SU-DHL-6 (cell line): Measurements from ENCODE around the gene FTCDNL1.

ENCODE experiments used
- H2AFZ ChIP-seq: fragments of 200-600 bp; sonication (generic); 2 replicates; pipeline ENCODE4 v1.6.1; 2014; ENCODE audit warnings: low read depth, mild to moderate bottlenecking, moderate library complexity, mixed read lengths, antibody characterized with exemption, low read length; ENCODE audit not compliant: severe bottlenecking
- H3F3A ChIP-seq: fragments of 200-600 bp; shearing (Covaris generic); 2 replicates; pipeline ENCODE4 v1.6.0; 2016; ENCODE audit warnings: antibody characterized with exemption, mild to moderate bottlenecking; ENCODE audit not compliant: insufficient read depth
- H3K27ac ChIP-seq: fragments of 200-600 bp; sonication (generic); 2 replicates; pipeline ENCODE4 v1.5.1; 2016; ENCODE audit warnings: low read depth, mild to moderate bottlenecking, low read length, moderate library complexity, mixed read lengths
- H3K27me3 ChIP-seq: fragments of 200-600 bp; sonication (generic), shearing (Covaris generic); 2 replicates; pipeline ENCODE4 v1.6.0; 2014; ENCODE audit warnings: mild to moderate bottlenecking, low read length
- H3K36me3 ChIP-seq: fragments of 200-600 bp; sonication (generic); 2 replicates; pipeline ENCODE4 v1.6.1; 2014; ENCODE audit warnings: mild to moderate bottlenecking, low read length, mixed read lengths
- H3K4me2 ChIP-seq: fragments of 300-600, 200-600 bp; shearing (Covaris generic), sonication (generic); 2 replicates; pipeline ENCODE4 v1.6.0; 2014; ENCODE audit warnings: low read length, low read depth, mild to moderate bottlenecking; ENCODE audit not compliant: poor library complexity, severe bottlenecking
- H3K4me3 ChIP-seq: fragments of 200-600 bp; sonication (generic); 2 replicates; pipeline ENCODE4 v1.5.1; 2014; ENCODE audit warnings: antibody characterized with exemption, low read length, mild to moderate bottlenecking, mixed read lengths; ENCODE audit not compliant: insufficient read depth, poor library complexity, severe bottlenecking
- H3K79me2 ChIP-seq: fragments of 200-600 bp; sonication (generic); 2 replicates; pipeline ENCODE4 v1.6.1; 2014; ENCODE audit warnings: mild to moderate bottlenecking, low read length, moderate library complexity; ENCODE audit not compliant: insufficient read depth
- H3K9ac ChIP-seq: fragments of 200-600 bp; sonication (generic); 2 replicates; pipeline ENCODE4 v1.7.0; 2014; ENCODE audit warnings: mild to moderate bottlenecking, low read length
- H3K9me2 ChIP-seq: fragments of 200-600 bp; sonication (generic); replicated peaks from 2 replicates; pipeline ENCODE4 v1.6.1; 2014; ENCODE audit warnings: low read length; ENCODE audit not compliant: insufficient read depth
- H3K9me3 ChIP-seq: fragments of 200-600 bp; sonication (generic); 2 replicates; pipeline ENCODE4 v1.6.1; 2014; ENCODE audit warnings: low read length, mixed read lengths; ENCODE audit not compliant: insufficient read depth
- H4K20me1 ChIP-seq: fragments of 200-600 bp; sonication (generic); 2 replicates; pipeline ENCODE4 v1.6.1; 2014; ENCODE audit warnings: low read depth, mild to moderate bottlenecking, antibody characterized with exemption, low read length, moderate library complexity, mixed read lengths
- CTCF ChIP-seq: fragments of 200-600 bp; sonication (generic); IDR thresholded peaks from one replicate; pipeline ENCODE4 v1.5.1; 2017; ENCODE audit warnings: antibody characterized with exemption, mild to moderate bottlenecking, low read length, moderate library complexity; ENCODE audit not compliant: insufficient read depth, poor library complexity, severe bottlenecking
- EZH2phosphoT487 ChIP-seq: fragments of 200-600 bp; sonication (generic), shearing (Covaris generic); conservative IDR thresholded peaks from 2 replicates; pipeline ENCODE4 v1.6.1; 2018; ENCODE audit warnings: mild to moderate bottlenecking, antibody characterized with exemption, low read length, moderate library complexity, mixed read lengths

The FTCDNL1 gene

GRCh38 chr2:199757233-199757870 lies 93.6 kb downstream of the FTCDNL1 start:
- no peak overlapping the region for H2AFZ ChIP-seq
- TF ChIP-seq CTCF (no peak), EZH2phosphoT487 (no peak)

GRCh38 chr2:199756743-199757142 lies 94.2 kb downstream of the FTCDNL1 start:
- no peaks in the 10 kb centered on the region for H4K20me1 ChIP-seq
- H3K9me2 ChIP-seq = no peaks in the 10 kb centered on the region
- 0 out of 2 replicates have a peak, but pooled peaks cover 2% of the 10 kb centered on the region for H3K27me3 ChIP-seq
- H3K4me3 ChIP-seq = no peak overlapping the region
- H3K79me2 ChIP-seq = no peaks in the 10 kb centered on the region
- no peaks in the 10 kb centered on the region for H3K36me3 ChIP-seq
- H3K27ac ChIP-seq = no peak overlapping the region
- no peak overlapping the region for H2AFZ ChIP-seq
- H3K9me3 ChIP-seq = no peaks in the 10 kb centered on the region
- H3K9ac ChIP-seq = no peak overlapping the region
- TF ChIP-seq EZH2phosphoT487 (no peak), CTCF (no peak)
- H3F3A ChIP-seq = no peaks in the 10 kb centered on the region
- H3K4me2 ChIP-seq = no peak overlapping the region

More at GRCh38 chr2:199757233-199757870, 93.6 kb downstream of the FTCDNL1 start:
- no peaks in the 10 kb centered on the region for H3K9me2 ChIP-seq
- 0 out of 2 replicates have a peak, but pooled peaks cover 2% of the 10 kb centered on the region for H3K27me3 ChIP-seq
- no peak overlapping the region for H3K27ac ChIP-seq
- no peaks in the 10 kb centered on the region for H3K79me2 ChIP-seq
- no peak overlapping the region for H3K9ac ChIP-seq
- H3K9me3 ChIP-seq = no peaks in the 10 kb centered on the region
- no peaks in the 10 kb centered on the region for H3K36me3 ChIP-seq
- no peak overlapping the region for H3K4me3 ChIP-seq
- H4K20me1 ChIP-seq = no peaks in the 10 kb centered on the region
- H3F3A ChIP-seq = no peaks in the 10 kb centered on the region
- H3K4me2 ChIP-seq = no peak overlapping the region

- Histone ChIP-seq H4K20me1 (no peaks in the 10 kb centered on the region), H3K9me3 (no peaks in the 10 kb centered on the region), H3K9ac (no peak overlapping the region), H3F3A (no peaks in the 10 kb centered on the region), H3K36me3 (no peaks in the 10 kb centered on the region), H3K9me2 (no peaks in the 10 kb centered on the region), H3K79me2 (no peaks in the 10 kb centered on the region), H3K4me3 (no peak overlapping the region), H3K27me3 (0 out of 2 replicates have a peak, but pooled peaks cover 2% of the 10 kb centered on the region), H2AFZ (no peak overlapping the region), H3K4me2 (no peak overlapping the region), H3K27ac (no peak overlapping the region)
- TF ChIP-seq EZH2phosphoT487 = no peak
These were observed 94.8 kb downstream of the FTCDNL1 start for GRCh38 chr2:199756211-199756610.

GRCh38 chr2:199754766-199755165 lies 96.2 kb downstream of the FTCDNL1 start:
- Histone ChIP-seq H3F3A (no peaks in the 10 kb centered on the region), H3K27me3 (0 out of 2 replicates have a peak, but pooled peaks cover 2% of the 10 kb centered on the region), H3K4me2 (no peak overlapping the region), H3K27ac (no peak overlapping the region), H3K9me2 (no peaks in the 10 kb centered on the region), H3K36me3 (no peaks in the 10 kb centered on the region), H3K4me3 (no peak overlapping the region), H2AFZ (no peak overlapping the region), H4K20me1 (no peaks in the 10 kb centered on the region), H3K9me3 (no peaks in the 10 kb centered on the region), H3K79me2 (no peaks in the 10 kb centered on the region), H3K9ac (no peak overlapping the region)
- TF ChIP-seq CTCF (no peak), EZH2phosphoT487 (no peak)
